SK-N-SH treated with all-trans-retinoic acid at 6 μM for 48 hours (cell line): ENCODE measurements around the gene RBMS3.

ENCODE experiments used
- TOX ChIP-seq: fragments of 250-450 bp; sonication (Bioruptor Pico); IDR thresholded peaks from 2 replicates; pipeline ENCODE4 v1.8.0; 2021; ENCODE audit warnings: mild to moderate bottlenecking, moderate library complexity, borderline replicate concordance
- ZFP3 ChIP-seq: fragments of 250-450 bp; sonication (Bioruptor Pico); IDR thresholded peaks from 2 replicates; pipeline ENCODE4 v1.5.0; 2020; ENCODE audit warnings: mild to moderate bottlenecking, moderate library complexity
- ZFP30 ChIP-seq: fragments of 450-650 bp; formaldehyde crosslinking; IDR thresholded peaks from 2 replicates; pipeline ENCODE4 v1.5.0; 2022; ENCODE audit warnings: mild to moderate bottlenecking, moderate library complexity

DNA sequence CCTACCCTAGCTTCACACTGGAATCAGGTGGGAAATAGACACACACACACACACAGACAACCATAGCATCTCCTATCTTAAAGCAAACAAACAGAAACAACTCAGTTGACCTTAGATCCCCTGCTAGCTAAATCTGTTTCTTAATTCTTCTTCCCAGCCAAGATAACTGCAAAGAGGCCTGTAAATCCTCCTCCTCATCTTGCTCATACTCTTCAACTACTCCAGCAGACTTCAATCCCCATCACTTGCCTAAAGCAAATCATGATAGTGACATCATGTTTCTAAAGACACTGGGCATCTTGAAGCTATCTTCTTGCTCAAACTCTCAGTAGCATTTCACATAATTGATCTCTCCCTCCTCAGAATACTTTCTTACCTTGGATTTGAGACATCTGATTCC, 303.0 kb downstream of the RBMS3 start:
- TF ChIP-seq ZFP30 (CRISPR knock-in tag) = no peak
- no peak for TF ChIP-seq TOX (CRISPR knock-in tag)
- no peak for TF ChIP-seq ZFP3 (CRISPR knock-in tag)
